Measurements from ENCODE around the gene PSMG3. TPM values are rescaled to one million over a fixed set of nuclear protein-coding genes. Genes with fewer than 3 reads are reported as not detected.

Gene PSMG3
- total and polyA plus RNA-seq, 2 experiments from 2014 or later: 32.7 to 41.2 TPM

- no peak for TF ChIP-seq CTCF (IDR thresholded peaks at IDR 0.05; ENCODE audit: low read depth, low read length)
- Histone ChIP-seq H3K9me3 (ENCODE audit: low read depth) (no peaks in the 10 kb centered on the region), H3K4me3 (no peak overlapping the region), H3K36me3 (no peaks in the 10 kb centered on the region), H3K27me3 (no peaks in the 10 kb centered on the region), H3K27ac (no peak overlapping the region), H3K4me1 (ENCODE audit: low read depth) (peaks cover 8% of the 10 kb centered on the region)
- DNase-seq (ENCODE audit: low read depth in 1 of 2, low spot score in 1 of 2): no peak
Measured at GRCh38 chr7:1549357-1550004, 20.4 kb downstream of the PSMG3 start.

- Histone ChIP-seq H3K4me3 (no peak overlapping the region), H3K9me3 (ENCODE audit: low read depth) (no peaks in the 10 kb centered on the region), H3K27ac (no peak overlapping the region), H3K27me3 (no peaks in the 10 kb centered on the region), H3K4me1 (ENCODE audit: low read depth) (peaks cover 8% of the 10 kb centered on the region), H3K36me3 (no peaks in the 10 kb centered on the region)
- DNase-seq (ENCODE audit: low read depth in 1 of 2, low spot score in 1 of 2): no peak
- no peak for TF ChIP-seq CTCF (IDR thresholded peaks at IDR 0.05; ENCODE audit: low read depth, low read length)
Measured at GRCh38 chr7:1548944-1549343, 20.9 kb downstream of the PSMG3 start.

GRCh38 chr7:1548438-1548831 lies 21.4 kb downstream of the PSMG3 start:
- peaks cover 8% of the 10 kb centered on the region for H3K4me1 ChIP-seq (ENCODE audit: low read depth)
- no peaks in the 10 kb centered on the region for H3K36me3 ChIP-seq
- no peak for DNase-seq (ENCODE audit: low read depth in 1 of 2, low spot score in 1 of 2)
- no peaks in the 10 kb centered on the region for H3K9me3 ChIP-seq (ENCODE audit: low read depth)
- H3K4me3 ChIP-seq: no peak overlapping the region
- H3K27ac ChIP-seq: no peak overlapping the region
- TF ChIP-seq CTCF (IDR thresholded peaks at IDR 0.05; ENCODE audit: low read depth, low read length): no peak
- H3K27me3 ChIP-seq: no peaks in the 10 kb centered on the region

- H3K4me3 ChIP-seq: no peak overlapping the region
- H3K36me3 ChIP-seq: no peaks in the 10 kb centered on the region
- H3K27ac ChIP-seq: no peak overlapping the region
- peaks cover 8% of the 10 kb centered on the region for H3K4me1 ChIP-seq (ENCODE audit: low read depth)
- TF ChIP-seq CTCF (IDR thresholded peaks at IDR 0.05; ENCODE audit: low read depth, low read length): no peak
- H3K9me3 ChIP-seq (ENCODE audit: low read depth): no peaks in the 10 kb centered on the region
- H3K27me3 ChIP-seq: no peaks in the 10 kb centered on the region
- no peak for DNase-seq (ENCODE audit: low read depth in 1 of 2, low spot score in 1 of 2)
Measured at GRCh38 chr7:1547777-1548437, 21.9 kb downstream of the PSMG3 start.

GRCh38 chr7:1546909-1547776 lies 22.7 kb downstream of the PSMG3 start:
- Histone ChIP-seq H3K4me3 (no peak overlapping the region), H3K4me1 (ENCODE audit: low read depth) (peaks cover 8% of the 10 kb centered on the region), H3K9me3 (ENCODE audit: low read depth) (no peaks in the 10 kb centered on the region), H3K36me3 (no peaks in the 10 kb centered on the region), H3K27ac (no peak overlapping the region), H3K27me3 (no peaks in the 10 kb centered on the region)
- no peak for TF ChIP-seq CTCF (IDR thresholded peaks at IDR 0.05; ENCODE audit: low read depth, low read length)
- no peak for DNase-seq (ENCODE audit: low read depth in 1 of 2, low spot score in 1 of 2)

All from cardiac muscle cell (in vitro differentiated cells and primary cell).